Colonic mucosa (tissue), 4 donors: ENCODE results near the gene ZBTB20. TPM values are rescaled to one million over a fixed set of nuclear protein-coding genes. Genes with fewer than 3 reads are reported as not detected.

ENCODE experiments used
- DNase-seq: peaks from one replicate; pipeline ENCODE4 v3.0.0-alpha.2; 2020
- H3K27ac ChIP-seq: fragments of 200-600 bp; one replicate; pipeline ENCODE4 v1.8.0; 2021
- H3K27me3 ChIP-seq: fragments of 200-600 bp; one replicate; pipeline ENCODE4 v1.8.0; 2021
- H3K36me3 ChIP-seq: fragments of 200-600 bp; one replicate; pipeline ENCODE4 v1.8.0; 2021
- H3K4me1 ChIP-seq: fragments of 200-600 bp; one replicate; pipeline ENCODE4 v1.8.0; 2021; ENCODE audit warnings: mild to moderate bottlenecking
- H3K4me3 ChIP-seq: fragments of 200-600 bp; one replicate; pipeline ENCODE4 v1.8.0; 2021
- H3K9ac ChIP-seq, 2 donors: one replicate each; pipeline ENCODE4 v1.7.0; 2013; ENCODE audit warnings: control low read depth in 2 of 2, low read depth in 2 of 2, low read length in 2 of 2
- H3K9me3 ChIP-seq: fragments of 200-600 bp; one replicate; pipeline ENCODE4 v1.8.0; 2021
- CTCF ChIP-seq: fragments of 200-600 bp; IDR thresholded peaks from one replicate; pipeline ENCODE4 v1.8.0; 2022; ENCODE audit warnings: antibody characterized with exemption, mild to moderate bottlenecking
- intact Hi-C: fragments of 100-400 bp; cut with DNase I; formaldehyde crosslinking; loops from one replicate; pipeline ENCODE4 v1.14.1; 2022
- total RNA-seq, 2 donors: library from RNA; stranded (reverse); fragmentation: NEBNext Ultra II Directional in 1 of 2; extraction: Animal tissue kit (Norgen Biotek cat#: 25700) in 1 of 2; gene quantifications; one replicate each; pipeline ENCODE4 v1.2.1, GENCODE V29; 2021
- donor health status: healthy.
- donor health status: DM: no; HTN: no; CAD: no.
- donor health status: DM: no; HTN: no; CAD: no.

Gene ZBTB20
- total RNA-seq, 2 donors from 2014 or later, result 12.7 to 21.2 TPM

- no peaks in the 10 kb centered on the region for H3K4me1 ChIP-seq
- no peak for DNase-seq
- H3K9me3 ChIP-seq, result no peaks in the 10 kb centered on the region
- no peak overlapping the region for H3K4me3 ChIP-seq
- H3K36me3 ChIP-seq, result no peaks in the 10 kb centered on the region
- no peak overlapping the region for H3K9ac ChIP-seq
- H3K27me3 ChIP-seq, result no peaks in the 10 kb centered on the region
- H3K27ac ChIP-seq, result no peak overlapping the region
- no peak for TF ChIP-seq CTCF
- intact Hi-C loops, result no loop called here
These were observed 288.8 kb downstream of the ZBTB20 start for GRCh38 chr3:114858329-114858728.

GRCh38 chr3:114857299-114857701 lies 289.8 kb downstream of the ZBTB20 start:
- no peak for TF ChIP-seq CTCF
- H3K27me3 ChIP-seq, result no peaks in the 10 kb centered on the region
- H3K27ac ChIP-seq, result no peak overlapping the region
- H3K36me3 ChIP-seq, result no peaks in the 10 kb centered on the region
- no peaks in the 10 kb centered on the region for H3K9me3 ChIP-seq
- no peak overlapping the region for H3K9ac ChIP-seq
- H3K4me3 ChIP-seq, result no peak overlapping the region
- intact Hi-C loops, result no loop called here
- no peak for DNase-seq
- no peaks in the 10 kb centered on the region for H3K4me1 ChIP-seq

GRCh38 chr3:114856835-114857234 lies 290.3 kb downstream of the ZBTB20 start:
- no peaks in the 10 kb centered on the region for H3K9me3 ChIP-seq
- no peak overlapping the region for H3K27ac ChIP-seq
- intact Hi-C loops, result no loop called here
- no peaks in the 10 kb centered on the region for H3K27me3 ChIP-seq
- no peaks in the 10 kb centered on the region for H3K36me3 ChIP-seq
- no peak for TF ChIP-seq CTCF
- H3K4me3 ChIP-seq, result no peak overlapping the region
- no peaks in the 10 kb centered on the region for H3K4me1 ChIP-seq
- no peak for DNase-seq
- no peak overlapping the region for H3K9ac ChIP-seq

- Histone ChIP-seq H3K27ac (no peak overlapping the region), H3K9ac (no peak overlapping the region), H3K27me3 (no peaks in the 10 kb centered on the region), H3K9me3 (no peaks in the 10 kb centered on the region), H3K4me1 (no peaks in the 10 kb centered on the region), H3K4me3 (no peak overlapping the region), H3K36me3 (no peaks in the 10 kb centered on the region)
- no peak for DNase-seq
- no peak for TF ChIP-seq CTCF
- intact Hi-C loops, result no loop called here
These were observed 291.2 kb downstream of the ZBTB20 start for GRCh38 chr3:114855839-114856238.

GRCh38 chr3:114852966-114853365 lies 294.1 kb downstream of the ZBTB20 start:
- Histone ChIP-seq H3K9ac (no peak overlapping the region), H3K4me3 (no peak overlapping the region), H3K9me3 (no peaks in the 10 kb centered on the region), H3K27ac (no peak overlapping the region), H3K27me3 (no peaks in the 10 kb centered on the region), H3K4me1 (no peaks in the 10 kb centered on the region), H3K36me3 (no peaks in the 10 kb centered on the region)
- DNase-seq, result no peak
- no peak for TF ChIP-seq CTCF
- intact Hi-C loops, result no loop called here

- no peaks in the 10 kb centered on the region for H3K27me3 ChIP-seq
- intact Hi-C loops, result no loop called here
These were observed 296.2 kb downstream of the ZBTB20 start for GRCh38 chr3:114850898-114851297.

More at GRCh38 chr3:114850898-114851297, 296.2 kb downstream of the ZBTB20 start:
- Histone ChIP-seq H3K27ac (no peak overlapping the region), H3K4me1 (no peaks in the 10 kb centered on the region), H3K4me3 (no peak overlapping the region), H3K9me3 (no peaks in the 10 kb centered on the region), H3K36me3 (no peaks in the 10 kb centered on the region), H3K9ac (no peak overlapping the region)
- TF ChIP-seq CTCF, result no peak
- no peak for DNase-seq
